SK-N-DZ (cell line): ENCODE results near the gene RBM18.
A peak's percentile ranks its signal among the peaks of the same experiment; 100 is the strongest.

Source experiments
- DNase-seq: peaks from one replicate; pipeline ENCODE4 v3.0.0-alpha.2; 2015; ENCODE audit warnings: low spot score

The RBM18 gene

DNA sequence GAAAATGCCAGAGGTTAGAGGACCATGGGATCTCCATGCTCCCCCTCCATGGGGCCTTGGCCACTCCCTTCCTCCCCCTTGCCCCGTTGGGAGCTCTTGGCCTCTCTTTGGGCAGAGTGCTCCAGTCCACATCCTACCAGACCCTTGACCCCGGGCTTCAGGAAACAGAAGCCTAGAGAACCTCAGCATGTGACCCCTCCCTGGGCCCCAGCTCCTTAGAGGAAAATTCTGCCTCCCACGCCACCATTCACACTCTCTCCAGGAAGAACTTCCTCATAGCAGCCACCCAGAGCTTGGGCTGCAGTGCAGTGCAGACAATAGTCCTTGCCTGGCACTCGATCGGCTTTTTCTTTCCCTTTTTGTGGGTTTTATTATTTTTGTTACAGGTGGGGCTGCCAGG lies 41.8 kb downstream of the RBM18 start:
- DNase-seq: no peak

DNA sequence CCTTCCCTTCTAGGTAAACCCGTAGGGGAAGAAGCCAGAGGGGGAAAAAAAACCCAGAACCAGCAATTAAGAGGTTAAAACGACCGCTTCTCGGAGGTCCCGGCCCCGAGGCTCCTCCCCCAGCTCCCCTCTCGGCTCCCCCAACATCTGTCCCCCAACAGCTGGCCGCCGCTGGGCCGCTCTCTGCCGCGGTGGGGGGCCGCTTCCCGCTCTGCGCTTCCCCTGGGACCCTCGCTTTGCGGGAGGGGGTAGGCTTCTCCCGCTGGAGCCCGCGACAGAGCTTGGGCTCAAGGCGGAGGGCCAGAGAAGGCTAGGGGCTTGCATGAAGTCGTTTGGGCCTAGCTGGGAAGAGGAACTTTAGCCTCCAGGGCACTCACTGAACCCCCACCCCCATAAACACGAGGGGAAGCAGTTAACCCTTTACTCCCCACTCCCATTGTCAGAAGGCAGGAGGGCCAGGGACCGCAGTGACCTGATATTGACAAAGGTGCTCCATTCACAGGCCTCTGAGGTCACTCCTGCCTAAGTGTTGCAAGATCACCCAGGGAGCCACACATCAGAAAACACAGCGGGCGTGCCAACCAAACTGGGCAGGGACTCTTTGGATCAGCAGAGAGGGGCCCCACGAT lies 43.3 kb downstream of the RBM18 start:
- no peak for DNase-seq

DNA sequence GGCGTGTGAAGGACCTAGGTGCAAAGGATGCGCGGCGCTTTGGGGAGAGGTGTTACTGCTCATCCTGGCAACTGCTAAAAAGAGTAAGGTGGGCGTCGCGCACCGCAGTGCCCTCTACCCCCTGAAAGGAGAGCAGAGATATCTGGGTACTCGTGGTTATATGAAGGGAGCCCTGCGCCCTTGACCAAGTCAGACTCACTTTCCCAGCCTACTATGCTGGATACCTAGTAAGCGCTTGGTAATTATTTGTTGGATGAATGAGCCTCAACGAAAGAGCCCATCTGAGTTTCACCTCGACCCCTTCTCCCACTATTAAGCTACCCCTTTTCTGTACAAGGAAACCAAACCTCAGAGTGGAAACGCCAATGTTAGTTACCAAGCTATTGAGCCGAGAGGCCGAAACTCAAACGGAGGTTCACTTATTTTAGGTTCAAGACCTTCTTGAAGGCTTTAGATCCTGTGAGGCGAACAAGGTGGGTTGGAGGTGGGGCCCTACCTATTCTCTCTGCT lies 43.9 kb downstream of the RBM18 start:
- no peak for DNase-seq

DNA sequence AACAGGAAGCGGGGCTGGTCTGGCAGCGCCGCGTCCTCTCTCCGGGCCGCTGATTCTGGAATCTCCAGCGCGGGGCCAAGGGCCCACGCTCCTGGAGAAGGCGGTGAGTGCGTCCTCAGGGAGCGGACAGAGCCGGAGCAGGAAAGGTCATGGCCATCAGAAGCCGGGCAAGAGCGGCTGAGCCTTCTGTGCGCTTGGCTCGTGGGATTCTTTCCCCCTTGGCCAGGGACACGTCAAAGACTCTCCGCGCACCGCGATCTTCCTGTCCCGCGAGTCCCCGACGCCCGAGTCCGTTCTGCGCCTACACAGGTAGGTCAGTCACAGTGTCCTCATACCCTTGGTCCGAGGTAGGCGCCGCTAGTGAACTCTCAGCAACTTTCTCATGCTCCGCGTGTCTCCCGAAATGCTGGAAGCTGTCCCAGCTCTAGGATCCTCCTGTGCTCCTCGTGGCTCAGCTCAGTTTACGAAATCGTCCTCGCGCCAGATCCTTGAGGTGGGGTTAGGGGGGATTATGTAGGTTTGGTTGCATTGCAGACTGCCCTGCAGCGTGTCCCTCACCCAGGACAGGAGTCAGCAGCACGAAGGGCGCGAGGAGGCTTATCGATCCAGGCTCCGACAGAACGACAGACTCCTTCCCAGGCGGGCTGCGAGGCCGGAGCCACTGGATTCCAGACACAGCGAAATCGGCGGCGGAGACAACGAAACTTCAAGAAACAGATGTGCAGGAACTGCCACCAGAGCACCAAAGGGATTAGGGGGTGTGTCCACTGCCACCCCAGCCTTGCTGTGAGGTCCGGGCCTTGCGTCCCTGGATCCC lies 44.6 kb downstream of the RBM18 start:
- no peak for DNase-seq

DNA sequence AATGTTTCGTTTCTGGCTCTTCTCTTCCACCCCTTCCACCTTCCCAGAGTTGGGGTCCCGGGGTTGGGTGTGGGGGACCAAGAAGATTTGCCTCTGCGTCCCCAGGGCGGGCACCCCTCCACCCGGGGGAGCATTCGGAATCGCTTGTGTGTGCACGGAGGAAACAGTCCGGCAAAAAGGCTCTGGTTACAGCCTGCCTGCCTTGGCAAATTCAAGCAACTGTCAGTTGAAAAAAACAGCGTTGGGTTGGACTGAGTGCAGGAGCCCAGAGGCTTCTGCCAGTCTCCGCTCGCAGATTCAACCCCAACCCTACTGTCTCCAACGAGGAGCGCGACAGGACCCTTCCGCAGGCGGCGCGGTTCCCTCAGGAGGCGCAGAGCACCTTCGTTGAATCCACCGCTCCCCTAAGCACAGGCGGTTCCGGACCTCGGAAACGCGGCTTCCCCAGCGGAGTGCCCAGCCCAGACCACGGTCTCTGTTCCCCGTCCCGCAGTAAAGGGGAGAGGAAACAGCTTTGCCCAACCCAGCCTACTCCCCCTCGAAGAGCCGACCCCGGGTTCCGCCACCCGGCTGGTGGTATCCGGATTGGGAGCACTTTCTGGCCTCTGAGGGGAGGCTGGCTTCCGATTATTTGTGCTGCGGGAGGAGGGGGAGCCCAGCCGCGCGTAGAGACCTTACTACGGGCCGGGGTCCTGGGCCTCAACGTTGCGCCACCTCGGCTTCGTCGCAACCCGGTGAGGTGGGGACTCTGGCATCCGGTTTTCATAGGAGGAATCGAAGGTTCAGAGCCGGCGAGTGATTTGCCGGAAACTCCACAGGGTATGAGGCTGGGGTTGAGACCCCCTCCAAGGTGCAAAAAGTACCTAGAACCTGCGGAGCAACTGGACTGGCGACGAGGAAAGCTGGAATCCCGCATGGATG lies 45.4 kb downstream of the RBM18 start:
- DNase-seq: no peak

DNA sequence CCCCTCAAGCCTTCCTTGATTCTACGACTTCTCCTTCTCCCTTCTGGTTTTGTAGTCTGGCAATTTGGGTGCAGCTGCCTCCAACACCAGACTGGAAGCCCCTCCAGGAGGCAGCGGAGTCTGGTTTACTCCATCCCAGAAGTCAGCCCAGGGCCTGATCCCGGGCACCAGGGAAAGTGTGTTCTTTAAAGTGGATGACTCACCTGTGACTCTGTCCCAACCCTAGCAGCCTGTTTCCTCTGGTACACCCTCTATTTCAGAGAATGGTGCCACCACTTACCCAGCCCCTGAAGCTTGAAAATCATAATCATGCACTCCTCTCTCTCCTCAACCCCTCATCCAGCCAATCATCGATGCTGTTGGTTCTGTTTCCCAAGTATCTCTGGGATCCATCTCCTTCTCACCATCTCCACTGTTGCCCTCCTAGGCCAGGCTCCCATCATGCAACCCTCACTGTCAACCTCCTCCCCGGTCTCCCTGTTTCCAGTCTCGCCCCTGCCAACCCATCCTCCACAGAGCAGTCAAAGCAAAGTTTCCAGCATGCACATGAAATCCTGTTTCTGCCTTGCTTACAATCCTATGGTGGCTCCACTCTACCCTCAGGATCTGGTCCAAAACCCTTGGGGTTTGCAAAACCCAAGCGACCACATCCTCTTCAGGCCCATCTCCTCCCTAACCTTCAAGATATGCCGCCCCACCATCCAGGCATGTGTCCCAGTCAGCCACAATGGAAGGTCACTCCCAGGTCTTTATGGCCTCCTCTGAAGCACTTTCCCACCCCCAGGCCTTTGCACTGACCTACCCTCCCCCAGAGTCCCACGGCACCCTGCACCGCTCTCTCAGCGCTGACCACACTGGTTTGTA lies 46.3 kb downstream of the RBM18 start:
- no peak for DNase-seq

DNA sequence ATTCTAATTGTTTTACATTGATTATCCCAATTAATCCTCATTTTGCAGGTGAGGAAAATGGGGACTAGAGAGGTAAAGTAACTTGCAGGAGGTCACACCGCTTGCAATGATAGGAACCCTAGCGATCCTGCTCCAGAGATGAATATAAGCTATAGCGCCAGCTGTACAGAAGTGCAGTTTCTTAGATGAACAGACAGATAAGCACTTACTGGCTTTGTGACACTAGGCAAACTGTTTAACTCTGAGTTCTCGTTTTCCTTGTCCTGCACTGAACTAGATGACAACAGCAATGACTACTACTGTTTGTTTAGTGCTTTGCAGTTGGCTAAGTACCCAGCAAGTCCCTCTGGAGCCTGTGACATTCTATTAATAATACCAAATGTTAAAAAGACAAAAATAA lies 47.0 kb downstream of the RBM18 start:
- no peak for DNase-seq

DNA sequence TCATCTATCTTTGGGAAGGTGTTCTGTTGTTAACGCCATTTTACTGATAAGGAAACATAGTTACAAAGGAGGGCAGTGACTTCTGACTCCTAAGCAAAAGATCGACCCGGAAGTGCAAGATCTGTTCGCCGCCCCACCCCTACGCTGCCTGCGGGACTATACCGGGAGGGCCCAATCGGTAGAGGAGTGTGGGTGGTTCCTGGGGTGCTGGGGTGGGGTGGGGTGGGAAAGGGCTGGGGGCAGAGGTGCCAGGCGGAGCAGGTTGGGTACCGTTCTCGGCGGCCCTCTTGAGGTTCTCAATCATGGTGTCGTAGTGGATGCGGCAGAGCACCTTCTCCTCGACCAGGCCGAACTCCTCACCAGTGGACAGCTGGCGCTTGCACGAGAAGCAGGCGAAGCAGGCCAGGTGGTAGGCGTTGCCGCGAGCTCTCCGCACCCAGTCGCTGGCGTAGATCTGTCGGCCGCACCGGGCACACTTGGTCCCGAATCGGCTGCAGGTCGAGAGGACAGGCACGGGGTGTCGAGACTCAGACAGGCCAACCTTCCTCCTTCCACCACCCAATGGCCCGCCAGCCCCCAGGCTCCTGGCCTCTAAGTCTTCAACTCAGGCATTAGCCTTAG lies 47.7 kb downstream of the RBM18 start:
- DNase-seq: no peak

DNA sequence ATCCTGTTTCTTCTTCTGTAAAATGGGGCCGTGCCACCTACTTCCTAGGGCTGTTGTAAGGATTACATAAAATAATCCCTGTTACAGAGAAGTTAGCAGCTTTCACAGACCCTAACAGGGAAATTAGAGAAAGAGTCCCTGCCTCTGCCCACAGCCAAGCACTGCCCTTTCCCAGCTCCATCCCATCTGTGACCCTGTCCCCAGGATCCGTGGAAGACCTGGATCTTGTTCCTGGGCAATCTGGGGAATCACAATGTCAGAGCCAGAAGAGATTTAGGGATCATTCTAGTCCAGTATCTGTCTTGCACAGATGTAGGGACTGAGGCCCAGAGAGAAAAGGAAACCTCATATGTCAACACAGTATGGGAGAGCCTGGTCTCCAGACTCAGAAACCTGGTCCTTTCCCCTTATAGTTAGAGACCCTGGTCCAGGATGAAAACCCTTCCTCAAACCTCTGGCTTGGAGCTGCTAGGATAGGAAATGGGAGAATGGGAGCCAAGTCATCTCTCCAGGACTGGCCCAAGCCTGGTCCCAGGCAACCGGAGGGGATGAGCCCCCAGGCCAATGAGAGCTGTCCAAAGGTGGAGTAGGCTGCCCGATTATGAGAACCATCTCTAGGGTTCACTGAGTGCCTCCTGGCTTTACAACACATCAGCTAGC lies 48.4 kb downstream of the RBM18 start:
- DNase-seq: no peak

DNA sequence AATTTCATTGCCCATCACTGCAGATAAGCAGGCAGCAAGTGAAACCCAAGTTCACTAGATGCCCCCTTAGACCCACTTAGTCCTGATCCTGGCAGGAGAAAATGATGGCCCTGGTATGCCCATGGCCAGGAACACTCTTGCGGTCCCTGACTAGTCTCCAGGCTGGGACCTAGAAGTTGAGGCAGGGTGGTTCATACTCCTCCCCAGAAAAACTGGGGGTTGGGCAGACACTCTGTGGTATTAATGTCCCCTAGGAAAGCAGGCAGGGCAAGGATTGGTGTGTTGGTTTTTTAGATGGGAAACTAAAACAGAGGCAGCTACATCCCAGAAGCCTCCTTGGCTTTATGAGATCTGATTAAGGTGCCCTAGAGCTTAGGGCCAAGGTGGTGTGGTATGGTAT lies 49.0 kb downstream of the RBM18 start:
- DNase-seq: no peak

DNA sequence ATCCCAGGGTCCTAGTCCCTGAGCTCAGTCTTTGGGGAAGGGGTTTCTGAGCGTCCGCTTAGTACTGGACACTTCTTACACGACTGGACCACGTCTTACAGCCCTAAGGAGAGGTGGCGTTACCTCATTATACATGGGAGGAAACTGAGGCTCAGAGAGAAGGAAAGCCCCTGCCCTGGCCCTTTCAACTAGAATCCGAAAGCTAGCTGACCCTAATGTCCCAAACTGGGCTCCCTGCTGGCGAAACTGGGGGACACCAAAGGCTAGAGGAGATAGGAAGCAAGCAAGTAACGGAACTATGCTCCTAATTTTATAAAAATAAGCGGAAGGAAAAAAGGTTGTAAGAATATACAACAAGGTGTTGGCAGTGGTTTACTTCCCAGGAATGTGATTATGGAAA lies 50.1 kb downstream of the RBM18 start:
- DNase-seq: no peak

DNA sequence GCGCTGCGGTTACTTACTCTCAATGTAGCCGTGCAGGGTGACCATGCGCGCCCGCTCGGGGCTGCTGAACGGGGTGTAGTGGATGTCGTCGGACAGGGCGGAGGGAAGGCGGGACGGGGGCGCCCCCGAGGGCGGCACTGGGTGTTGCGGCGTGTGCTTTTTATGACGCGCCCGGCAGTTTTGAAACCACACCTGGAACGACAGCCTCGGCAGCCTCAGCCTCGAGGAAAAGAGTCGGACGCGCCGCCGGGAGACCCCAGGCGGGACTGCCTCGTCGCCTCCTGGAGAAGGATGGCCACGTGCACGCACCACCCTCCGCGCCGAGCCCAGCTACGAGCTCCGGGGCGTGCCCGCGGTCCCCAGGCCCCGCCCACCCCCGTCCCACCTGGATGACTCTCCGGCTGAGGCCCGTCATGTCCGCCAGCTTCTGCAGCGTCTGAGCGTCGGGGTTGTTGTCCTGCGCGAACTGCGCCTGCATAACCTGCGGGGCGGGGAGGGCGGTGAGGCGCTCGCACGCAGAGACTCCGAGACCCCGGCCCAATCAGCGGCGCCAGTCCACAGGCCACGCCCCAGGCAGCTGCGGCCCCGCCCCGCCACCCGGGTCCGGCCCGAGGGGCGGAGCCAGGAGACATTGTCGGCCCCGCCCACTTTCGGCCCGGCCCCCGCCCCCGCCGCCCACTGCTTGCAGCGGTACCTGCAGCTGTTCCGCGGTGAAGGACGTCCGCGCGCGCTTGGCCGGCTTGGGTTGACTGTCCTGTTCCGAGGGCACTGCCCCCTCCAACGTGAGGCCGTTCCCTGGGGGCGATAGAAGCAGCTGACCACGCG lies 50.8 kb downstream of the RBM18 start:
- peak; percentile 91 for DNase-seq

DNA sequence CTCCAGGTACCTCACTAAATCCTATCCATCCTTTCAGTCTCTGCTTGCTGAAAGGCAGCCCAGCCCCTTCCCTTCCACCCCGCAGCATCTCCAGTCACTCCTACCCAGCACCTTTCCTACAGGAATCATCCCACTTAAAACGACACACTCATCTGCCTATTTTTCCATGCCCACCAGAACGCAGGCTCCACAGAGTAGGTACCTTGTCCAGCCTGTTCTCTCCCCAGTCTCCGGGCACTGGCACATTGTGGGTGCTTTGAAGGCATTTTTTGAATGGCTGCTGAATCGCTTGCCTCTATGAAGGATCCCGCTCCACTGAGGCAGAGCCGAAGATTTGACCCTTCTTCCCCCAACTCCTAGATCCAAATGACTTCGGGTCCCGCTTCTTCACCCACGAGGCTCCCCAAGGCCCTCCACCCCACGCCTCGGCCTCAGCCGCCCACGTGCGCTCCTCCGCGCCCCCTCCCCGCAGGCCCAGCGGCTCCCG lies 51.5 kb downstream of the RBM18 start:
- DNase-seq: no peak

DNA sequence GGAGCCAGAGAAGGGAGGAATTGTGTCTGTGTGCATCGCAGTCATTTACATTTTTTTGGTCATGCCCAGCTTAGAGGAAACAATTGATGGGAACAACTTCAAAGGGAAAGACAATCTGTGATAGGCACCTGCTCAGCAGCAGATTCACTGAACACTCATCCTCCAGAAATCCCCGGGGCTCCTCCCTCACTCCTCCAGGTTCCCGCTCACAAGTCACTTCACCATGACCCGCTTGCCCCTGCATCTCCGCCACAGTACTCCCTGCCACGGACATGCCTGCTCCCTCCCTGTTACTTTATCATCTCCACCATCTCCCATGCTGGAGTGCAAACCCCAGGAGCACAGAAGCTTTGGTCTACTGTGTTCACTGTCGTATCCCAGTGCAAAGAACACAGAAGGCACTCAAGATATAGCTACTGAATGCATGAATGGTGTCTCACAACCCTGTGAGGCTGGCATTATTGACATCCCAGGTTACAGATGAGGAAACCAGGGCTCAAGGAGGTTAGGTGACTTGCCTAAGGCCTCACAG lies 52.1 kb downstream of the RBM18 start:
- peak; percentile 42 for DNase-seq

DNA sequence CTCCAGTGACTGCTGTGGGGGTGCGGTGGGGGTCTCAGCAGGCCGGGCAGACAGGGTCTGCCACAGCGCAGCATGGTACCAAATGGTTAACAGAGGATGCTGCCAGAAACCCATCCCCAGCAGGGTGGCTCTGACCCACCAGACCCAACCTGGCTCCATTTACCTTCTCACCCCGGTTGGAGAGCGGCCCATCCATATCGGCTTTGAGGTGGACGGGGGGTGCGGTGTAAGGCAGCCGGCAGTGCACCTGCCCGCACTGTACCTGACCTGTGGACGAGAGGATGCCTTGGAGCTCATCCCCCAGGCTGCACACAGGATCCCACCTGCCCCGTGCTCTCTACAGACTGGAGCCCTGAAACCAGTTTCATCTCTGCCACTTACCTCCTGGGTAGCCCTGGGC lies 55.2 kb downstream of the RBM18 start:
- DNase-seq: no peak

DNA sequence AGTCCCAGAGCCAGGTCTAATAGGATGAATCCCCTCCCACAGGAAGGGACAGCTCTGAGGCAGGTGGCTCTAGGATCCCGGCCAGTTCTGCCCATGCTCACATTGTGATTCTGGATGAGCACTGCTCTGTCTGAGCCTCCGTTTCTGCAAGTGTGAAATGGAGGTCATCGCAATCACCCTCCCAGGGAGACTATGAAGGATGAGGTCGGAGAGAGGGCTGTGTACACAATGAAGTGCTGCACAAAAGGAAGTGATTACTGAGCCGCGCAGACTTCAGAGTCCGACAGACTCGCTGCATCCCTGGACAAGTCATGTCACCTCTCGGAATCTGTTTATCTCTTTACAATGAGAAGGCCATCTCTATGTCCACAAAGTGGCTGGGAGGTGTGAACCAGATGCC lies 57.5 kb downstream of the RBM18 start:
- DNase-seq: no peak

DNA sequence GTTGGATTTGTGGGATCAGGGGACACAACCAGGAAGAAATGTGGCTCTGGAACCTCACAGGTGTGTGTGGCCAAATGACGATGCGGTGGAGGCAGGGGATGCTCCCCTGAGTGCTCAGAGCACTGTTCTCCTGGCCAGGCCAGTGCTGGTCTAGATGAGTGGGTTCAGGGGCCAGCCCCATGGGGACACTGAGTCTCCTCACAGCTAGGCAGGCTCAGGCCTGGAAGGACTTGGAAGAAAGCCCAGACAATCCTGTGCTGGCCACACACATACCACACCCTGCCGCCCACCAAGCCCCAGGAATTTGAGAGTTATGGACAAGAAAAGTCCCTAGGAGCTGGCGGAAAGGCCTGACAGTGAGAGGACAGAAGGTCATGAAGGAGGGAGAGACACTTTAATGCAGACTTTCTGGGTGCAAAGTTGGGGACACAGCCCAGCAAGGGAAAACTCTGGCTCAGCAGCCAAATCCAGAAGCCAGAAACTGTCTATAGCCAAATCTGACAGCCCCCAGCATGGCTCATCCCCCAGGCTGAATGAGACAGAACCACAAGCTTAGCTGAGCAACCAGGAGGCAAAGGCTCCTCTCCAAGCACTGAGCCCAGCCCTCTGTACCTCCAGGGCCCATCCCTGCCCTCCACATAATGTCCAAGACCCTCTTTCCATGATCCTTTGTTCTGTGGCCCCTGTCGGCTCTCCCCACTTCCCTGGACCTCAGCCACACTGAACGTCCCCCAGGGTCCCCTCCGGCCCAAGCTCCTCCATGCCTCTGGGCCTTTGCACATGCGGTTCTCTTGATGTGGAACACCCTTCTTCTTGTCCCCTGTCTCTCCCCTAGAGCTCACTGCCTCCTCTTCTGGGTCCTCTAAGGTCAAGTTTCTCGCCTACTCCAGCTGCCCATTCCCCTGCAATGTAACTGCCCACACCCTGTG lies 58.3 kb downstream of the RBM18 start:
- DNase-seq: no peak

DNA sequence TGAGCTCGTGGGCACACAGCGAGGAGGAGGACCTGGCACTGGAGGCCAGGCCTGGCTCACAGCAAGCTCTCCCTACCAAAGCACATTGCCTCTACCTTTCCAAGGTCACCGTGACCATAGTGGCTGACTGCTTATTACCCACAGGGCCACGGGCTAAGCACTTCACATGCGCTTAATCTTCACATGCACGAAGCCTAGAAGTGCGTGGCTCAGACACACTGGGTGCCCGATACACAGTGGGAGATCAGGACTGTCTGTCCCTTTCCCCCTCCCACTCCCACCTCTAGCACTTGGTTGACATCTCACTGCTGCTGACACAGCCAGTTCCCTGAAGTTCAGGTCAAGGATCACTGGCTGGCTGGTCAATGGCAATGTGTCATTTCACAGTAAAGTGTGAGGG lies 59.5 kb downstream of the RBM18 start:
- no peak for DNase-seq
